BJ (cell line): Measurements from ENCODE around the gene MFSD1. TPM values are rescaled to one million over a fixed set of nuclear protein-coding genes. Genes with fewer than 3 reads are reported as not detected.

Experiments
- CTCF ChIA-PET: fragments of 350-600 bp; formaldehyde crosslinking; extraction: SDS; loops from one replicate; lab custom pipeline; 2021; ENCODE audit warnings: antibody characterized with exemption, inconsistent platforms; lab: Yijun Ruan, JAX
- POLR2A ChIA-PET: fragments of 300-600 bp; sonication (Branson Sonifier 250); formaldehyde crosslinking; extraction: SDS; loops from one replicate; lab custom pipeline; 2021; ENCODE audit warnings: antibody characterized with exemption; lab: Charles Lee
- DNase-seq: peaks from one replicate; pipeline ENCODE4 v3.0.0-alpha.2; 2011; ENCODE audit warnings: low read depth
- H3K27me3 ChIP-seq: 2 replicates; pipeline ENCODE4 v1.6.0; 2011; ENCODE audit warnings: low read length; ENCODE audit not compliant: control insufficient read depth, insufficient read depth
- H3K36me3 ChIP-seq: 2 replicates; pipeline ENCODE4 v1.5.1; 2011; ENCODE audit warnings: low read length; ENCODE audit not compliant: control insufficient read depth, insufficient read depth
- H3K4me3 ChIP-seq: 2 replicates; pipeline ENCODE4 v1.5.1; 2011; ENCODE audit warnings: low read depth, mild to moderate bottlenecking, control low read depth, low read length
- CTCF ChIP-seq: IDR thresholded peaks from 2 replicates; pipeline ENCODE4 v1.5.1; 2011; ENCODE audit warnings: low read depth, mild to moderate bottlenecking, control low read depth, inconsistent platforms, low read length, moderate library complexity; ENCODE audit not compliant: insufficient read depth
- polyA plus RNA-seq: library from polyadenylated mRNA; depleted of rRNA; stranded (reverse); fragments of >200 nt; gene quantifications from 2 replicates; pipeline ENCODE4 v1.2.3, GENCODE V29; 2011

Gene MFSD1
- polyA plus RNA-seq, 1 experiment = 69.8 TPM

GRCh38 chr3:158827773-158828172, 25.9 kb downstream of the MFSD1 start:
- no peak for TF ChIP-seq CTCF
- CTCF ChIA-PET = no interaction called here
- POLR2A ChIA-PET = no interaction called here
- Histone ChIP-seq H3K36me3 (peaks cover 4% of the 10 kb centered on the region), H3K4me3 (no peak overlapping the region), H3K27me3 (no peaks in the 10 kb centered on the region)
- DNase-seq = no peak

GRCh38 chr3:158830391-158830790, 28.5 kb downstream of the MFSD1 start:
- Histone ChIP-seq H3K4me3 (no peak overlapping the region), H3K36me3 (peaks cover 1% of the 10 kb centered on the region; the same call in 1 of the 2 replicates), H3K27me3 (no peaks in the 10 kb centered on the region)
- TF ChIP-seq CTCF = no peak
- ChIA-PET POLR2A (no interaction called here), CTCF (no interaction called here)
- no peak for DNase-seq

GRCh38 chr3:158831861-158832260, 30.0 kb downstream of the MFSD1 start:
- Histone ChIP-seq H3K27me3 (no peaks in the 10 kb centered on the region), H3K4me3 (no peak overlapping the region), H3K36me3 (peaks cover 1% of the 10 kb centered on the region; the same call in 1 of the 2 replicates)
- CTCF ChIA-PET = interaction anchor here (1.9 kb wide), 1 partner anchor 14 kb away, joined by 7 read pairs; no protein-coding TSS in a partner anchor
- TF ChIP-seq CTCF = no peak
- no peak for DNase-seq
- POLR2A ChIA-PET = no interaction called here

GRCh38 chr3:158835631-158836030, 33.8 kb downstream of the MFSD1 start:
- TF ChIP-seq CTCF = no peak
- Histone ChIP-seq H3K27me3 (no peaks in the 10 kb centered on the region), H3K4me3 (no peak overlapping the region), H3K36me3 (peaks cover 1% of the 10 kb centered on the region; the same call in 1 of the 2 replicates)
- ChIA-PET POLR2A (interaction anchor here (0.7 kb wide), 1 partner anchor 31 kb away, joined by 5 read pairs; no protein-coding TSS in a partner anchor), CTCF (interaction anchor here (3.6 kb wide), 1 partner anchor 11 kb away, joined by 15 read pairs; no protein-coding TSS in a partner anchor)
- no peak for DNase-seq

GRCh38 chr3:158836312-158836711, 34.5 kb downstream of the MFSD1 start:
- Histone ChIP-seq H3K36me3 (peaks cover 1% of the 10 kb centered on the region; the same call in 1 of the 2 replicates), H3K27me3 (no peaks in the 10 kb centered on the region), H3K4me3 (no peak overlapping the region)
- CTCF ChIA-PET = interaction anchor here (3.6 kb wide), 1 partner anchor 10 kb away, joined by 15 read pairs; no protein-coding TSS in a partner anchor
- POLR2A ChIA-PET = interaction anchor here (0.7 kb wide), 1 partner anchor 31 kb away, joined by 5 read pairs; no protein-coding TSS in a partner anchor
- TF ChIP-seq CTCF = no peak
- no peak for DNase-seq
